MCF 10A (cell line): ENCODE data around the gene TMCC1. TPM values are rescaled to one million over a fixed set of nuclear protein-coding genes. Genes with fewer than 3 reads are reported as not detected.

Experiments
- BruUV-seq: library from RNA; stranded (reverse); fragments of 400-500 nt; replicated peaks from 2 replicates; lab custom pipeline; 2021; lab: Mats Ljungman, UMichigan
- CTCF ChIA-PET: fragments of 300-600 bp; sonication (Branson Sonifier 250); formaldehyde crosslinking; extraction: SDS; loops from one replicate; lab custom pipeline; 2021; ENCODE audit warnings: antibody characterized with exemption, inconsistent platforms; lab: Yijun Ruan, JAX
- POLR2A ChIA-PET: fragments of 300-600, 350-650 bp; sonication (Branson Sonifier 250); formaldehyde crosslinking; extraction: SDS; loops from one replicate; lab custom pipeline; 2020; ENCODE audit warnings: antibody characterized with exemption, inconsistent platforms; lab: Yijun Ruan, JAX
- DNase-seq: peaks from one replicate; pipeline ENCODE4 v3.0.0-alpha.2; 2018; ENCODE audit not compliant: unreplicated experiment
- H3K27ac Mint-ChIP-seq: one replicate; pipeline ENCODE4 v1.8.0; 2022; ENCODE audit warnings: mild to moderate bottlenecking, low read depth, mixed read lengths; ENCODE audit not compliant: unreplicated experiment
- H3K27me3 Mint-ChIP-seq: one replicate; pipeline ENCODE4 v1.8.0; 2022; ENCODE audit warnings: mixed read lengths; ENCODE audit not compliant: insufficient read depth, unreplicated experiment
- H3K36me3 Mint-ChIP-seq: one replicate; pipeline ENCODE4 v1.8.0; 2022; ENCODE audit warnings: mild to moderate bottlenecking, moderate library complexity, mixed read lengths; ENCODE audit not compliant: insufficient read depth, unreplicated experiment
- H3K4me1 Mint-ChIP-seq: one replicate; pipeline ENCODE4 v1.8.0; 2022; ENCODE audit warnings: mixed read lengths; ENCODE audit not compliant: insufficient read depth, unreplicated experiment
- H3K4me3 Mint-ChIP-seq: one replicate; pipeline ENCODE4 v1.8.0; 2022; ENCODE audit warnings: mild to moderate bottlenecking, moderate library complexity, mixed read lengths; ENCODE audit not compliant: unreplicated experiment
- H3K9me3 Mint-ChIP-seq: one replicate; pipeline ENCODE4 v1.8.0; 2022; ENCODE audit warnings: mixed read lengths; ENCODE audit not compliant: unreplicated experiment
- CTCF ChIP-seq: fragments of 200-600 bp; IDR thresholded peaks from one replicate; pipeline ENCODE4 v1.8.0; 2022; ENCODE audit warnings: antibody characterized with exemption, mild to moderate bottlenecking; ENCODE audit not compliant: unreplicated experiment
- intact Hi-C: fragments of 100-400 bp; cut with micrococcal nuclease; formaldehyde crosslinking; loops from 2 replicates; pipeline ENCODE4 v1.14.1; 2022
- total RNA-seq: library from RNA; stranded (reverse); gene quantifications from 2 replicates; pipeline ENCODE4 v1.2.3, GENCODE V29; 2022

Gene TMCC1
- total RNA-seq, 1 experiment from 2014 or later, result 31.2 TPM

GRCh38 chr3:129919806-129920205 lies 26.3 kb upstream of the TMCC1 start:
- ChIA-PET CTCF (interaction anchor here (0.6 to 1.0 kb wide), 3 partner anchors 21 to 392 kb away, joined by 3 to 4 read pairs (median 4); no protein-coding TSS in a partner anchor), POLR2A (interaction anchor here (0.6 kb wide), 2 partner anchors 53 to 393 kb away, joined by 3 read pairs; no protein-coding TSS in a partner anchor)

DNA sequence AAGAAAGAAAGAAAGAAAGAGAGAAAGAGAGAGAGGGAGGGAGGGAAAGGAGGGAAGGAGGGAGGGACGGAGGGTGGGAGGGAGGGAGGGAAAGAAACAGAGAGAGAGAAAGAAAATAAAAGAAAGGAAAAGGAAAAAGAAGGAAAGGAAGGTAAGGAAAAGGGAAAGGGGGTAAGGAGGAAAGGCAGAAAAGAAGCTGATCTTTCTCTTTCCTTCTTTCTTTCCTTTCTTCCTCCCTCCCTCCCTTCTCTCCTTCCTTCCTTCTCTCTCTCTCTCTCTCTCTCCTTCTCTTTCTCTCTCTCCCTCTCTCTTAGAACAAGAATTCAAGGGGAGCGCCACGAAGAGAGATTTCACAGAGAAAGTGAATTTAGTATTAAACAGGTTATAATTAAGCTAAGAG lies 25.8 kb upstream of the TMCC1 start:
- no peak for TF ChIP-seq CTCF
- H3K4me1 Mint-ChIP-seq, result no peaks in the 10 kb centered on the region
- CTCF ChIA-PET, result no interaction called here
- DNase-seq, result no peak
- H3K27ac Mint-ChIP-seq, result no peak overlapping the region
- intact Hi-C loops, result no loop called here
- H3K4me3 Mint-ChIP-seq, result no peak overlapping the region
- H3K9me3 Mint-ChIP-seq, result peaks cover 38% of the 10 kb centered on the region
- BruUV-seq, result no TSS peak
- POLR2A ChIA-PET, result interaction anchor here (0.6 kb wide), 1 partner anchor 392 kb away, joined by 3 read pairs; no protein-coding TSS in a partner anchor
- peaks cover 6% of the 10 kb centered on the region for H3K36me3 Mint-ChIP-seq
- no peaks in the 10 kb centered on the region for H3K27me3 Mint-ChIP-seq

More at GRCh38 chr3:129919806-129920205, 26.3 kb upstream of the TMCC1 start:
- DNase-seq, result no peak
- intact Hi-C loops, result no loop called here
- no peak overlapping the region for H3K27ac Mint-ChIP-seq
- peaks cover 38% of the 10 kb centered on the region for H3K9me3 Mint-ChIP-seq
- no TSS peak for BruUV-seq
- no peak overlapping the region for H3K4me3 Mint-ChIP-seq
- H3K4me1 Mint-ChIP-seq, result no peaks in the 10 kb centered on the region
- H3K36me3 Mint-ChIP-seq, result peaks cover 6% of the 10 kb centered on the region
- H3K27me3 Mint-ChIP-seq, result no peaks in the 10 kb centered on the region
- no peak for TF ChIP-seq CTCF

GRCh38 chr3:129918461-129918860 lies 24.9 kb upstream of the TMCC1 start:
- no peak for TF ChIP-seq CTCF
- BruUV-seq, result no TSS peak
- H3K9me3 Mint-ChIP-seq, result peaks cover 38% of the 10 kb centered on the region
- peaks cover 6% of the 10 kb centered on the region for H3K36me3 Mint-ChIP-seq
- intact Hi-C loops, result no loop called here
- no peaks in the 10 kb centered on the region for H3K4me1 Mint-ChIP-seq
- H3K4me3 Mint-ChIP-seq, result no peak overlapping the region
- ChIA-PET CTCF (no interaction called here), POLR2A (no interaction called here)
- no peak for DNase-seq
- no peaks in the 10 kb centered on the region for H3K27me3 Mint-ChIP-seq
- no peak overlapping the region for H3K27ac Mint-ChIP-seq

- Mint-ChIP-seq H3K4me3 (no peak overlapping the region), H3K9me3 (peaks cover 38% of the 10 kb centered on the region), H3K4me1 (no peaks in the 10 kb centered on the region), H3K36me3 (peaks cover 6% of the 10 kb centered on the region), H3K27ac (no peak overlapping the region), H3K27me3 (no peaks in the 10 kb centered on the region)
- ChIA-PET CTCF (interaction anchor here (1.2 kb wide), 1 partner anchor 17 kb away, joined by 4 read pairs; no protein-coding TSS in a partner anchor), POLR2A (no interaction called here)
- no peak for DNase-seq
- no TSS peak for BruUV-seq
- intact Hi-C loops, result no loop called here
- no peak for TF ChIP-seq CTCF
Observed at GRCh38 chr3:129917423-129918007, 24.0 kb upstream of the TMCC1 start.
